ENCODE measurements around the gene TNIK.

TNIK gene

GRCh38 chr3:171417813-171418212 lies 42.4 kb downstream of the TNIK start:
- DNase-seq (ENCODE audit: extremely low read depth, low read depth): peak; percentile 35
- TF ChIP-seq CTCF (IDR thresholded peaks at IDR 0.05; ENCODE audit: low read depth, low read length): no peak

- TF ChIP-seq CTCF (IDR thresholded peaks at IDR 0.05; ENCODE audit: low read depth, low read length): no peak
- DNase-seq (ENCODE audit: extremely low read depth, low read depth): no peak
Observed at GRCh38 chr3:171417137-171417536, 43.1 kb downstream of the TNIK start.

GRCh38 chr3:171416666-171417065 lies 43.5 kb downstream of the TNIK start:
- no peak for DNase-seq (ENCODE audit: extremely low read depth, low read depth)
- TF ChIP-seq CTCF (IDR thresholded peaks at IDR 0.05; ENCODE audit: low read depth, low read length): no peak

GRCh38 chr3:171416061-171416460 lies 44.1 kb downstream of the TNIK start:
- TF ChIP-seq CTCF (IDR thresholded peaks at IDR 0.05; ENCODE audit: low read depth, low read length): no peak
- DNase-seq (ENCODE audit: extremely low read depth, low read depth): no peak

GRCh38 chr3:171415070-171415469 lies 45.1 kb downstream of the TNIK start:
- TF ChIP-seq CTCF (IDR thresholded peaks at IDR 0.05; ENCODE audit: low read depth, low read length): no peak
- no peak for DNase-seq (ENCODE audit: extremely low read depth, low read depth)

- TF ChIP-seq CTCF (IDR thresholded peaks at IDR 0.05; ENCODE audit: low read depth, low read length): no peak
Observed at GRCh38 chr3:171412473-171412872, 47.7 kb downstream of the TNIK start.

GRCh38 chr3:171412054-171412453 lies 48.2 kb downstream of the TNIK start:
- DNase-seq (ENCODE audit: extremely low read depth, low read depth): no peak
- no peak for TF ChIP-seq CTCF (IDR thresholded peaks at IDR 0.05; ENCODE audit: low read depth, low read length)

More at GRCh38 chr3:171412473-171412872, 47.7 kb downstream of the TNIK start:
- no peak for DNase-seq (ENCODE audit: extremely low read depth, low read depth)

Measured in AG09319 (cell line).